GM21423 (cell line): ENCODE data around the gene THOP1.
"Not testable (repeated sequence)": the region's sequence is repeated elsewhere in the genome, so short reads cannot be mapped to it uniquely, and the experiment has no call there.

Source experiments
- ATAC-seq: cut with Tn5 transposase; IDR thresholded peaks from one replicate; pipeline ENCODE4 v1.9.1; 2021; ENCODE audit warnings: mild to moderate bottlenecking, moderate library complexity; ENCODE audit not compliant: unreplicated experiment

Gene THOP1

DNA sequence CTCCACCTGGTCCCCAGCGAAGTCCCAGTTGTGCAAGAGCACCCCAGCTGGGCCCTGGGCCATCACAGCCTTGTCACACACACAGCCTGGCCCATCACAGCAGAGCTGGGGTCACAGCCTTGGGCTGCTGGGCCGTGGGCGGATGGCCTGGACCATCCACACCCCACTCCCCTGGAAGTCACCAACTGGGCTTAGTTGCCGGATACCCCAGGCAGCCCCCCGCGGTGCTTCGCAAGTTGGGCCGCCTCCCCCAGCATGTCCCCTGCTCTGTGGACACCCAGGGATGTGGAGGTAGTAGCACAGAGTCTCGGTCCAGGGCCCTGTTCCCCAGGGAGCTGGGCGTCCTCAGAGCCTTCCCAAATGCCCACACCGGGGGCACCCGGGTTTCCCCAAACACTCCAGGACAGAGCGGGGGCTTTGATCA lies 29.9 kb downstream of the THOP1 start:
- ATAC-seq = no peak

DNA sequence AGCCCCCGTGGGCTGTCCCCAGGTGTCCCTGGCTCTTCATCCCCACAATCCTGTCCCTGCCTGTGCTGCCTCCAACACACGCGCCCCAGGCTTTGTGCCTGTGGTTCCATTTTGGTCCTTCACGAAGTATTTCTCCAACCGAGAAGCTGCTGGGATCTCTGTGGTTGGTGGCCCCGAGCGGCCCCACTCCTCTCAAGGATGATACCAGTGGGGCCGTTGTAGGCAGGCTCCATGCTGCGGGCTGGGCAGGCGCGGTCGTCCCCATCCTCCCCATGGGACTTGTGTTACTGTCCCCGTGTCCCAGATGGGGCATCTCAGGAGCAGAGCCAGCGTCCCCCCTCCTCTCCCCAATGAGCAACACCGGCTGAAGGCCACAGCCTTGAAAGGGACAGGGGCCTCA lies 30.6 kb downstream of the THOP1 start:
- ATAC-seq = no peak

- ATAC-seq = no peak
These were observed 31.3 kb downstream of the THOP1 start for GRCh38 chr19:2816641-2817040.

- ATAC-seq = not testable (repeated sequence)
These were observed 32.0 kb downstream of the THOP1 start for GRCh38 chr19:2817237-2817829.

DNA sequence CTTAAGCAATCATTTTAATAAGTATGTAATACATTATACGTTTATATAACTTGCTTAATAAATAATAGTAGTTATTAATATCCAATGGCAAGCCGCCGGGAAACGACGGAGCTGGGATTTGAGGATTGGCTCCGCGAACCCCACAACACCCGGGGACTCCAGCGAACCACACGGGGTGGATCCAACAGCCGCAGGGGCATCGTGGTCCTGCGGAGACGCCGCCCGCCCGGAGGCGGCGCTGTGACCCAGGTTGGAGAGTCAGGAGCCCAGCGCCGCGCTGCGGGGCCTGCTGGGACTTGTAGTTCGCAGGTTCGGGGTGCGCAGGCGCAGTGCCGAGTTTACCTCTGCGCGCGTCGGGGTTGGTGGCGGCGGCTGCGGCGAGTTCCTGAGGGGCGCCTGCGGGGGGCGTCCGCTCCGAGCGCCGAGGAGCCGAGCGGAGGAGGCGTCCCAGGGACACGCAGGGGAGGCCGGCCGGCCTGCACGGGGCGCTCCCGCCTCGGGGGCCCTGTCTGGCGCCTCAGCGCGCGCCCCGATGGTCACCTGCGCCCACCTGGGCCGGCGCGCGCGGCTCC lies 34.3 kb downstream of the THOP1 start, which contains the start of gene ZNF554:
TSS of gene ZNF554 (plus strand) at position 329 of the 572 bp plus-strand sequence. CDS start at position 533, 204 bp downstream.
- ATAC-seq = peak; percentile 90

GRCh38 chr19:2820112-2820702 lies 34.9 kb downstream of the THOP1 start:
- no peak for ATAC-seq

GRCh38 chr19:2822846-2823245 lies 37.5 kb downstream of the THOP1 start:
- no peak for ATAC-seq

GRCh38 chr19:2823646-2824045 lies 38.3 kb downstream of the THOP1 start:
- no peak for ATAC-seq

DNA sequence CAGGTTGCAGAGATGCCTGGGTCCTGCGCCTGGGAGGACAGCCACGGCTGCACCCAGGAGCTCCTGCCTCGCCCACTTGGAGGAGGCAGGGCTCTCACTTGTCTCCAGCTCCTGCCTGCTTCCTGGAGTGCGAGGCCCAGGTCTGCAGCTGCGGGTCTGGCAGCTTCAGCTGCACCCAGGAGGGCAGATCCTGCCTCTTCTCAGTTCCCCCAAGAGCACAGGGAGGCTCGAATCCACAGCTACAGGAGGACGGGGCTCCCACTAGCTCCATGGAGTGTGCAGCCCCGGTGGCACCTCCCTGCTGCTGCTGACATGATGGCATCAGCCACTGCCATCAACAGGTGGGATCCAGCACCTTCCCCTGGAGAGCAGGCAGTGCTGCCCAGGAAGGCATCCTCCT lies 38.8 kb downstream of the THOP1 start:
- ATAC-seq = no peak

- no peak for ATAC-seq
These were observed 41.7 kb downstream of the THOP1 start for GRCh38 chr19:2827022-2827421.

- no peak for ATAC-seq
These were observed 42.7 kb downstream of the THOP1 start for GRCh38 chr19:2827840-2828489.

DNA sequence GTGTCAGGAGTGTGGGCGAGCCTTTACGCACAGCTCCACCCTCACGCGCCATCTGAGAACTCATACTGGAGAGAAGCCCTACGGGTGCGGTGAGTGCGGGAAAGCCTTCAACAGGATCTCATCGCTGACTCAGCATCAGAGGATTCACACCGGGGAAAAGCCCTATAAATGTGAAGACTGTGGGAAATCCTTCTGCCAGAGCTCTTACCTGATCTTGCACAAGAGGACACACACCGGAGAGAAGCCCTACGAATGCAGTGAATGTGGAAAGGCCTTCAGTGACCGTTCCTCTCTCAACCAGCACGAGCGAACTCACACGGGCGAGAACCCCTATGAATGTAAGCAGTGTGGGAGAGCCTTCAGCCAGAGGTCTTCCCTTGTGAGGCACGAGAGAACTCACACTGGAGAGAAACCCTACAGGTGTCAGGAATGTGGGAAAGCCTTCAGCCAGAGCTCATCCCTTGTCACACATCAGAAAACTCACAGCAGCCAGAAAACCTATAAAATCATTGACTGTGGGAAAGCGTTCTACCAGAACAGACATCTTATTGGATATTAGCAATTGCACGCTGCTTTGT lies 49.1 kb downstream of the THOP1 start:
- ATAC-seq = no peak

- ATAC-seq = no peak
These were observed 52.1 kb downstream of the THOP1 start for GRCh38 chr19:2837430-2837829.

DNA sequence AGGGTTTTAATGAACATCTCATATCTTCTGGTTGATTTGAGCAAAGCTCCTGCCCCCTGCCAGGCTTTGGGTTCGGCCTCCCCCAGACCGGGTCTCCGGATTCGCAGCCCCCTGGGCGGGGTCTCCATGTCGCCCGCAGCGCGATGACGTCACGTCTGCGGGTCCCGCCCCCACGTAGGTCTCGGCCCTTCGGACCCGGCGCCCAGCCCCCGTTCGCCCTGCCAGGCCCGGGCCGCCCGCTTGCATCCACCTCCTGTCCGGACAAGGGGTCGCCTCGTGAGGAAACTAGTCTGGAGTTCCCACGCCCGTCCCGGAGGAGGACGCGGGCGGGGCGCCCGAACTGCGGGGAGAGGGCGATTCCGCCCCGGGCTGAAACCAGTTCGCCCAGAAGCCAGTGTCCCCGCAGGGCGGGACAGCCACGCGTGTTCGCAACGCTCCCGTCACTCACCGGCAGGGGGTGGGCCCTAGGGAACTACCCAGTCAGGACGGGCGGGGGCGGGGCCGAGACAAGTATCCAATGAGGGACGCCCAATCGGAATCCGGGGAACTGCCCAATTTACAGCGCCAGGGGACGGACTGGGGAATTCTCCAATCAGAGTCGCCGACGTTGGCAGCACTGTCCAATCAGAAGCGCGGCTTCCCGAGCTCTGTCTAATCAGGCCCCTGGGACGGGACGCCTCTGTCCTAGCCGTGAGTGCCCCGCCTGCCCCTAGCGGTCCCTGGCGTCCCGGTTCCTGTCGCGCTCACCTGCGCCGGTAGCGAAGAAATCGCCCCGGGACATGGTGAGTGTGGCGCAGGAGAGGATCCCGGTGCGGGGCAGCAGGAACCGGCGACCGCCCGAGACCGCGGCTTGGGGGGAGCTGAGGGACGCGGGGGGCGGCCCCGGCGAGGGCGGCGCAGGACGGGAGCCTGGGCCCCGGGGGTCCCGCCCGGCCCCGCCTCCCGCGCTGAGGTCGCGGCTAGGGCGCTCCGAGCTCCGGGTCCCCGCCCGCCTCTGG lies 55.8 kb downstream of the THOP1 start, which contains the start of gene ZNF555:
TSS of gene ZNF555 (plus strand) at position 682 of the 998 bp plus-strand sequence. CDS start at position 780, 98 bp downstream.
- ATAC-seq = peak; percentile 89

DNA sequence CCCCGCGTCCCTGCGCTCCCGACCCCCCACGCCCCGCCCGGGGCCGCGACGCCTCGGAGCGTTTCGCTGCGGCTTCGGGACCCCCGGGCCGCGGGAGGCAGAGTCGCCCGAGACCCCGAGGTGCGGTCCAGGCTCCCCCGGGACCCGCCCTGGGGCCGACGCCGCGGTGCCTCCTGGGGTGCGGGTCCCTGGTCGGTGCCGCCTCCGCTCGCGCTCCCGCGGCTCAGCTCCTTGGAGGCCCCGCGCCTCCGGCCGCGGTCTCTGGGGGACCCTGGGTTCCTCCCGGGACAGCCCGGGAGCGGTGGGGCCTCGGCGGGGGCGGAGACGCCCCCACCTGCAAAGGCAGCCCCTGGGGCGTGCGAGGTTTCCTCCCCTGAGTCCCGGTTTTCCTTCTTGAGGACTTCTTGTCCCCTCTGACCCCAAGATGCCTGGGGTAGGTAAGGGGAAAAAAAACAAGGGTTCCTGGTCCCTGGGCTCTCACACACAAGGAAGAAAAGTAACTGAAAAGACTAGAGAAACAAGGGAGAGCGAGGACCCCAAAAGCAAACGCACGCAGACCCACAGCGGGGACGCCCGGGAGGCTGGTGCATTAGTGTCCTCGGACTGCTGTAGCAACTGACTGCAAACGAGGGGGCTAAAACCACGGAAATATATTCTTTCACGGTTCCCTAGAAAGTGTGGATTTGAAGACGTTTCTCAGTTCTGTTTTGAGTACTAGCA lies 56.7 kb downstream of the THOP1 start:
- peak; percentile 12 for ATAC-seq

GRCh38 chr19:2845107-2845506 lies 59.8 kb downstream of the THOP1 start:
- no peak for ATAC-seq

DNA sequence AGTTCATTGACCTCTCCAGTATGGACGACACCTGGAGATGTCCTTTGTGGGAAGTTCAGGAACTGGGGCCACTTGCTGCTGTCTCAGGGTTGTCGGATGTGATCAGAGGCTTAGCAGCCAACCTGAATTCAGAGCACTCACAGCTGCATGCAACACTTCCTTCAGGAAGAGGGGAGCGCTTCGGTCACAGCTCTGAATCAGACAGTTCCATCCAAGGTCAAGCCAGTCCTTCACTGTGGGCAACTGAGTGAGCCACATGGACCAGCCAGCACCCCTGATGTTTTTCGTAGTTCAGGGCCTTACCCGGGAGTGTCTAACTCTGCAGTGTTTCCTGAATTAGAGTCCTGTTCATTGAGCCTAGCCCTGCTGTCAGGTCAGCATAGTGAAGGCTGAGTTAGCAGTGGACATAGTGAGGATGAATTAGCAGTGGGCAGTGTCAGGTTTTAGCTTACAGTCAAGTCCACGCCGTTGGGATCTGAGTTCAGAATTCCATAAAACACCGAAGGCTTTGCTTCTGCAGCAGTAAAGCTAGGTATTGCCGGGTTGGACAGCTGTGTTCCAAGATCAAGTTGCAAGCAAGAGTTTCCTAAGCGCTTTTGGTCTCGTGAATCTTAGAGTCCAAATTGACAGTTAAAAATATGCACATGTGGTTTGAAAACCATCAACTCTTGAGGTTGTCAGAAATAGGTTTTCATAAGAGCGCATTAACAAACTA lies 61.0 kb downstream of the THOP1 start:
- no peak for ATAC-seq

DNA sequence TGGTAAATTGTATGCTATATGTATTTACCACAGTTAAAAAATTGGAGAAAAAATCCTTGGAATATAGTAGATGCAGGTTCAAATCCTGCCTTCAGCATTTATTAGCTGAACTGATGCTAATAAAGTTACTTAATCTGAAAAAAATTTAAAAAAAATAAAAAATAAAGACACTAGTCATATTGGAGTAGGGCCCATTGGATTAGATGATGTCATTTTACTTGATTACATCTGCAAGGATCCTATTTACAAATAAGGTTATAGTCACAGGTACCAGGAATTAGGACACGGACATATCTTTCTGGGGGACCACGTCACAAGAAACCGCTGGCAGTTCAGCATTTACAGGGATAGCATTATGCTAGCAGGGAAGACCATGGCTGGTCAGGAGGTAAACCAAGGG lies 62.2 kb downstream of the THOP1 start:
- ATAC-seq = no peak

DNA sequence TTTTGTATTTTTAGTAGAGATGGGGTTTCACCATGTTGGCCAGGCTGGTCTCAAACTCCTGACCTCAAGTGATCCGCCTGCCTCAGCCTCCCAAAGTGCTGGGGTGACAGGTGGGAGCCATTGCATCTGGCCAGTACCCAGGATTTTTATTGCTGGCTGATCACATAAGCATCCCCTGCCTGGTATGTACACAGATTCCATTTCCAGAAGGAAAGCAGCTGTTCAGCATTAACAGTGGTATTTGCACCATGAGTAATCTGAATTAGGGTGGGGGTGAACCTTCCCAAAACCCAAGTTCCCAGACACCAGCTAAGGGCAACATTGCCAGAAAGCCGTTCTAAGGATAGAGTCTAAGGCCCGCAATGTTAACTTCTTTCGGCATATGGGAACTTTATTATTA lies 63.3 kb downstream of the THOP1 start:
- ATAC-seq = no peak
